ENCODE data around the gene LRRK1.

DNA sequence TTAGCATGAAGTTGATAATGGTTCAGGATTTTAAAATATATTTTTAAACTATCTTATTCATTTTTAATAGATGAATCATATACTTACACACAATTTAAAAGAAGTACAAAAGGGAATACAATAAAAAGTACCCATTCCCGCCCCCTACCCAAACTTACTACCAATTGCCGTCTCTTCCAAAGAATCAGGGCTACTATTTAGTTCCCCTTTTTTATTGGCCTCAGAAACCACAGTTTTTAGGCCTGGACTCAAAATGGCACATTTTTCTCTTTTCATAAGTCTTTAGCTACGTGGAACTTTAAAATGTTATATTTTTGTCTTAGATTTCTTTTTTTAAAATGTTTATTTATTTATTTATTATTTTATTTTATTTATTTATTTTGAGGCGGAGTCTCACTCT lies 18.0 kb downstream of the LRRK1 start:
- TF ChIP-seq, protein P1, sequence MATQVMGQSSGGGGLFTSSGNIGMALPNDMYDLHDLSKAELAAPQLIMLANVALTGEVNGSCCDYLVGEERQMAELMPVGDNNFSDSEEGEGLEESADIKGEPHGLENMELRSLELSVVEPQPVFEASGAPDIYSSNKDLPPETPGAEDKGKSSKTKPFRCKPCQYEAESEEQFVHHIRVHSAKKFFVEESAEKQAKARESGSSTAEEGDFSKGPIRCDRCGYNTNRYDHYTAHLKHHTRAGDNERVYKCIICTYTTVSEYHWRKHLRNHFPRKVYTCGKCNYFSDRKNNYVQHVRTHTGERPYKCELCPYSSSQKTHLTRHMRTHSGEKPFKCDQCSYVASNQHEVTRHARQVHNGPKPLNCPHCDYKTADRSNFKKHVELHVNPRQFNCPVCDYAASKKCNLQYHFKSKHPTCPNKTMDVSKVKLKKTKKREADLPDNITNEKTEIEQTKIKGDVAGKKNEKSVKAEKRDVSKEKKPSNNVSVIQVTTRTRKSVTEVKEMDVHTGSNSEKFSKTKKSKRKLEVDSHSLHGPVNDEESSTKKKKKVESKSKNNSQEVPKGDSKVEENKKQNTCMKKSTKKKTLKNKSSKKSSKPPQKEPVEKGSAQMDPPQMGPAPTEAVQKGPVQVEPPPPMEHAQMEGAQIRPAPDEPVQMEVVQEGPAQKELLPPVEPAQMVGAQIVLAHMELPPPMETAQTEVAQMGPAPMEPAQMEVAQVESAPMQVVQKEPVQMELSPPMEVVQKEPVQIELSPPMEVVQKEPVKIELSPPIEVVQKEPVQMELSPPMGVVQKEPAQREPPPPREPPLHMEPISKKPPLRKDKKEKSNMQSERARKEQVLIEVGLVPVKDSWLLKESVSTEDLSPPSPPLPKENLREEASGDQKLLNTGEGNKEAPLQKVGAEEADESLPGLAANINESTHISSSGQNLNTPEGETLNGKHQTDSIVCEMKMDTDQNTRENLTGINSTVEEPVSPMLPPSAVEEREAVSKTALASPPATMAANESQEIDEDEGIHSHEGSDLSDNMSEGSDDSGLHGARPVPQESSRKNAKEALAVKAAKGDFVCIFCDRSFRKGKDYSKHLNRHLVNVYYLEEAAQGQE (IDR thresholded peaks at IDR 0.05; ENCODE audit: insufficient read depth in 1 of 2, low read depth in 2 of 2, low read length in 2 of 2): no peak
- TF ChIP-seq SIN3A (IDR thresholded peaks at IDR 0.05; ENCODE audit: borderline replicate concordance, insufficient read depth, low read length) (no peak), POLR2AphosphoS5 (IDR thresholded peaks at IDR 0.05; ENCODE audit: low read depth, low read length) (no peak), TAF1 (IDR thresholded peaks at IDR 0.05; ENCODE audit: borderline replicate concordance, insufficient read depth, low read length) (no peak), FOXP2 (optimal IDR thresholded peaks at IDR 0.05; ENCODE audit: borderline replicate concordance, extremely low read depth, extremely low read length, insufficient read depth) (no peak)
